HG02759 (cell line): Measurements from ENCODE around the gene TYW1.
"Not testable (repeated sequence)": the region's sequence is repeated elsewhere in the genome, so short reads cannot be mapped to it uniquely, and the experiment has no call there.

ENCODE experiments used
- ATAC-seq: cut with Tn5 transposase; IDR thresholded peaks from one replicate; pipeline ENCODE4 v1.9.1; 2021; ENCODE audit warnings: mild to moderate bottlenecking, moderate library complexity; ENCODE audit not compliant: unreplicated experiment

Gene TYW1

DNA sequence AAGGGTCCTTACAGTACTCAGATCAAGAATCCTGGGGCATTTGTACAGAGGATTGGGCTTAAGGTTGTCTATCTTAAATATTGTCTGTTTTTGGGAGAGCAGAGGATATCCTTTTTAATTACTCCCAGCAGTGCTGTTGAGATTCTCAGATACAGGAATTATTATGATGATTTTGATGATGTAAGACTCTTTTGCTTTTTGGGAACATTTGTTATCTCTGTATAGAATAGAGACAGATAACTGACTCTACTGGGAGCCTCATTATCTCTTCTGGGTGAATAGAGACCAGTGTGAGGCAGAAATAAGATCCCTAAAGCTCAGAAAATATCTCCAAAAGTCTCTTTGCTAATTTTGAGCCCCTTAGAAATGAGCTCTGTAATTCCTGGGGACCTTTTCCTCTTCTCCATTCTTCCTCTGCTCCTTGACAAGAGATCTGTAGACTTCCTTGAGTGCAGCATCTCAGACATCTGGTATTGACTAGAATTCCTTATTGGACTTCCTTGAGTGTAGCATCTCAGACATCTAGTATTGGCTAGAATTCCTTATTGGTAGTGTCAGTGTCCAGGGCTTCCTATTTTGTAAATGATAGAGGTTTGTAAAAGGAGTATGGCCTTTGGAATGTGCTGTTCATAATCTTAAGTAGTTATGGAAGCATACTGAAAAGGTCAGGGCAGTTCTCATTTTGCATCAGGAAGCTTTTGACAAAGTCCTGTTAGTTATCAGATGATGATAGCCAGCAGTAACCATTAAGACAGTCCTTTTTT, 118.0 kb downstream of the TYW1 start:
- not testable (repeated sequence) for ATAC-seq

DNA sequence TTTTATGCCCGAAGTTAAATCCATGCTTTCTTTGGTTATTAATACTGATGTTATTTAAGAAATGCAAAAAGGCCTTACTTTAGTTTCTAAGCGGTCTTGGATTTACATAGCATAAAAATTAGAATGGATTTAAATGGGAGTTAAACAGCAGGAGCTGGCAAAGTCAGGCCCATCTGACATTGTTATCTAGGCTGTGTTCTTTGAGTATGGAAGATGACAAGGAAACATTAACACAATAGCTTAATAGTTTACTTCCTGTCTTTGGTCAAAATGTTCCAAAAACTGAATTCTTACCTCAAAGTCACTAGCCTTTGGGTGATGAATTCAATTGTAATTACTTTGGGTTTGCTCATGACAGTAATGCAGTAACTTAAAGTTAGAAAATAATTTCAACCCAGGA, 123.9 kb downstream of the TYW1 start:
- ATAC-seq = not testable (repeated sequence)

DNA sequence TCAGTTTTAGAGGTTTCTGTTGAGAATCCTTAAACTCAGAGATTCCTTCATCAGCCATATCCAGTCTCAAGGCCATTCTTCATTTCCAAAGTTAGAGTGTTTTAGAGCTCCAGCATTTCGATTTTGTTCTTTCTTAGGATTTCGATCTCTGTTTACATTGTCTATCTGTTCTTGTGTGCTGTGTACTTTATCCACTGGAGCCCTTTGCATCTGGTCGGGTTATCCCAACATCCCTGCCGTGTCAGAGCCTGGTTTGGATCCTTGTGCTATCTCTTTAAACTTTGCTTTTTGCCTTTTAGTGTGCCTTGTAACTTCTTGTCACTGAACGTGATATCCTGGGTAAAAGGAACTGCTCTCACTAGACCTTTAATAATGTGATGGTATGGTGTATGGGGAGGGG, 131.6 kb downstream of the TYW1 start:
- not testable (repeated sequence) for ATAC-seq

DNA sequence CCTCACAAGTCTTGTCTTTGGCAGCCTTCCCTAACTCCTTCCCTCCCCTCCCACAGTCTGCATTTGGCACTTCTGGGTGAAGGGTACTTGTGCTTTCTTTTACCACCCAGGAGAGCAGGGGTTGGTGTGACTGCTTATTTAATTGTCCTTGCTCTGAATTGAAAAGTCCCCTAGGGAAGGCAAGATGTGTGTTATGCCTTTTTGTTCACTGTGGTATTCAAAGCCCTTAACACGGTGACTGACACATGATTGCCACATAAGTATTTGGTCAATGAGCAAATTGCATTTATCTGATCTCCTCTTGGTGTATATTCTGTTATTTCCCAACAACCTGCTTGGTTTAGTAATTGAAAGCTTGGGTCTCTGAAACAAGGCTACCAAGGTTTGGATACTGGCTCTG, 134.1 kb downstream of the TYW1 start:
- ATAC-seq = not testable (repeated sequence)

DNA sequence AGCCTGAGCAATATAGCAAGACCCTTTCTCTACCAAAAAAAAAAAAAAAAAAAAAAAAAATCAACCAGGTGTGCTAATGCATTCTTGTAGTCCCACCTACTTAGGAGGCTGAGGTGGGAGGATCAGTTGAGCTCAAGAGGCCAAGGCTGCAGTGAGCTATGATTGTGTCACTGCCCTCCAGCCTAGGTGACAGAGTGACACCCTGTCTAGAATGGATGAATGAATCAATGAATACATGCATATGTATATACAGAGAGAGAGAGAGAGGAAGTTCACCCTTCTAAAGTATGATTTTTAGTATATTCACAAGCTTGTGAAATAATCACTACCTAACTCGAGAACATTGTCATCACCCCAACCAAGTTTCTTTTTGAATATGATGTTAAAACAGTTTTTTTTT, 138.3 kb downstream of the TYW1 start:
- ATAC-seq = not testable (repeated sequence)

DNA sequence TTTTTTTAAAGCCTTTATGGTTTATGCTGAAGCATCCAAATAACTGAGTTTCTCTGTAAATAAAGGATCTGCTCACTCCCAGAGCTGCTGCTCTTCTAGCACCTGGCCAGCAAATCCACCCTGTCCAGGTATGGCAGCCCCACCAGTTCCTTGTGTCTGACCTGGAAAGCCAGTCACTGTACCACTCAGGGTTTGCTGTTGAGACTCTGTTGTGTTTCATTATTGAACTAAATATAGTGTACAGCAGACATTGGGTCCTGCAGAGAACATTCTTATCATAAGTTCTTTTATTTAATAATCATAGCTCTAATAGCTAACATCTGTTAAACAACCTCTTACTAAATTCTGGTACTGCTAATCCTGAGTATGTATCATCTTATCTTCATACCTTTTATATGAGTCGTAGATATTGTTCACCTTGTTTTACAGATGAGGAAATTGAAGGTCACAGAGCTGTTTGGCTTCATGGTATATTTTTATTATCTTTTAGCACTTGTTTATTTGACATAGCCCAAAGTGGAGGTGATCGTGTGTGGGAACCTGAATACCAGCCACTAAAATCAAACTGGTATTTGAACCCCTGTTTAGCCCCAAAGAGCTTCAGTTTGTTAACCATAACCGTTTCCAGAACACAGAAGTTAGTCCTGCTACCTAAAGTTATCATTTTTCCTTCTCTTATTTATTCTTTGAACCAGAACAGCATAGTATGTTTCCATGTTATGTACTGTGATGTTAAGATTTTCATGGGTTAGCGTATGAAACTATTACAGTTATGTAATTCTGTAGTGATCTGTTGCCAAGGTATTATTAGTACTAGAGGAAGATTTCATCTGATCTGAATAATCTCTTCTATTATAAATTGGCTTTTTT, 139.2 kb downstream of the TYW1 start:
- ATAC-seq = not testable (repeated sequence)

DNA sequence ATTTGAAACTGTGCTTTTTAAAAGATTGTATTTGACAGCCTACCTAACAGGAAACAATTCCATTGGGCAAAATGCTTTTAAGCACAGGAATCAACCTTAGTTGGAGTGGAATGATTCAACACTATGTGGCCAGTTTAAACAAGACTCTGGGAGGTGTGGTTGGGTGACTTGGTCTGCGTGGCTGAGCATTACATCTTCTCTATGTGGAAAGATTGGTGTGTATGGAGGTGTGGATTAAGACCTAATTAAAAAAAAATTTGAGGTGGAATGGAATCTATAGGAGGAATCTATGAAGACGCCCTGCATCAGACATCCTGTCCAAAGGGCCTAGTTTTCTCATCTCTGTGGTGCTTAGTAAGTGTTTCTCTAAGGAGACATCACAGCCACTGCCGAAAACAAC, 140.9 kb downstream of the TYW1 start:
- not testable (repeated sequence) for ATAC-seq

DNA sequence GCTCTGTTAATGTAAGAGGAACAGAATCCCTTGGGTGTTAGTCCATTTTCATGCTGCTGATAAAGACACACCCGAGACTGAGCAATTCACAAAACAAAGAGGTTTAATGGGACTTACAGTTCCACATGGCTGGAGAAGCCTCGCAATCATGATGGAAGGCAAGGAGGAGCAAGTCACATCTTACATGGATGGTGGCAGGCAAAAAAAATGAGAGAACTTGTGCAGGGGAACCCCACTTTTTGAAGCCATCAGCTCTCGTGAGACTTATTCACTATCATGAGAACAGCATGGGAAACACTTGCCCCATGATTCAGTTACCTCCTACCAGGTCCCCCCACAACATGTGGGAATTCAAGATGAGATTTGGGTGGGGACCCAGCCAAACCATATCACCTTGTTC, 143.2 kb downstream of the TYW1 start:
- ATAC-seq = not testable (repeated sequence)

DNA sequence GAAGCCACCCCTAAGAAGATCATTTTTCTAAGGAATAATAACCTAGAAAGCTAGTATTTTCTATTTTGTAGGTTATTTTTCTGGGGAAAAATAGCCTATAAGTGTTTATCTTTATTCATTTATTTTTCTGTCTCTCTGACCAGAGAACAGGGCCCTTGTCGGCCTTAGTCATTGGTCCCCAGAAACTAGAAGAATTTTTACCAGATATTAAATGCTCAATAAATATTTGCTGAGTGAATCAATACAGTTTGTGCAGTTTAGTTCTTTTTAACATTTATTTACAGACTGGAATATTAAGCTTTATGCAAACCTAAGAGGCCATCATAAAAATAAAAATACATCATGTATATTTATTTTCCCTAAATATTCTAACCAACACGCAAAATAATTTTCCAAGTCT, 144.4 kb downstream of the TYW1 start:
- not testable (repeated sequence) for ATAC-seq

DNA sequence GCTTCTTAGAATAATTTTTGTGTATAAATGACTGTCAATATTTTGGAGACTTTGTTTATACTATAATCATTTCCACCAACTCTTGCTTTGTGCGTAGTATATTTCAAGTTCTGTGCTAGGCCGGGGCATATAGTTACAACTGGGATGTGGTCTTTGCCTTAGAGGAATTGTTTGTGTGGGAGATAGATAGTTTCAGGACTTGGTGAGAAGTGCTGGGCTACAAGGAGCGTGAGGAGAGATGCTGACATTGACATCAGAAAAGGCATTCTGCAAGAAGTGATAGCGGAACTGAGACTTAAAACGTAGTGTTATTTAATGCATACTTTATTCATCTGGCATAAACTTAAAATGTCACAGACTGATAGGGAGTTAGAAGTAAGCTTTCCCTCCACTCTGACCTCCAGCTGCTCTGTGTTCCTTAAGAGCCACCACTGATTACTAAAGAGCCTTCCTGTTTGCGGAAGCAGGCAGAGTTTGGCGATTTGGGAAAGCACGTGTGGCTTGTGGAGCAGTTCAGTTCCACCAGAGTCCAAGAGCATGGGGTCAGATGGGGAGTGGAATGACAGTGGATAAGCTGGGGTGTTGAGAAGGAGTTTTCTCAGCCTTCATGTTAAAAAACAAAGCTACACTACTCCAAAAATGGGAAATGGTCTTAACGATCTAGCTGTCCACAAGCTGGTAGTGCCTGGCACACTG, 146.6 kb downstream of the TYW1 start:
- not testable (repeated sequence) for ATAC-seq

DNA sequence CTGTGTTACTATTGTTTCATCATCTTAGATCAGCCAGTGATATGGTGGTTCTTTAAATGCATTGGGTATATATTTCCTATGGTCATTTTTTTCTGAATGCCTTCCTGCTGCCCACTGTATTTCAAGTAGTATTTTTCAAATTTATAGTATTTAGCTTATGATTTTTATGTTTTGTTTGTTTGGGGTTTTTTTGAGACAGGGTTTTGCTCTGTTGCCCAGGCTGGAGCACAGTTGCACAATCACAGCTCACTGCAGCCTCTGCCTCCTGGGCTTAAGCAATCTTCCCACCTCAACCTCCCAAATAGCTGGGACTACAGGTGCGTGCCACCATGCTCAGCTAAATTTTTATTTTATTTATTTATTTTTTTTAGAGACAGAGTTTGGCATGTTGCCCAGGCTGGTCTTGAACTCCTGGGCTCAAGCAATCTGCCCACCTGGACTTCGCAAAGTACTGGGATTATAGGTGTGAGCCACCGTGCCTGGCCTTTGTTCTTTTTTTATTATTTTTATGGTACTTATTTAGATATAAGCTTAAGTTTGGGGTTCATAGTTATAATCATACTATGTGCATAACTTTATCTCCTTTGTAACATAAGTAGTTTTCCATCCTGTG, 149.1 kb downstream of the TYW1 start:
- ATAC-seq = not testable (repeated sequence)

DNA sequence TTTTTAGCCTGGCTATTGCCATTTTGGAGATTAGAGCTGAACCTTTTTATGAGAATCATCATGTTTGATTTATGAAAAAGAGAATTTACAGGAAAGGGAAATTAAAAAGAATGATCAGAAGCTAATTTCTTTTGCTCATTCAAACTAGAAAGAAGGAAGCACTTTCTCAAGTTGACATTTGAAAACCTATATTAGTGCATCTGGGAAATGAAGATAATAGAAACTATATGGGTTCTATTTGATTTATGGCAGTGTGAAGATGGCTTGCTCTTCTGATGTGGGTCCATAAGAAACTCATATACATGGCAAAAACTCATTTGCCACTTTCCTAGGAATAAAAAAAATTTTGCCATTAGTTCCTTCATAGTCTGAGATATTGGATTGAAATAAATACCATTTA, 152.5 kb downstream of the TYW1 start:
- not testable (repeated sequence) for ATAC-seq

DNA sequence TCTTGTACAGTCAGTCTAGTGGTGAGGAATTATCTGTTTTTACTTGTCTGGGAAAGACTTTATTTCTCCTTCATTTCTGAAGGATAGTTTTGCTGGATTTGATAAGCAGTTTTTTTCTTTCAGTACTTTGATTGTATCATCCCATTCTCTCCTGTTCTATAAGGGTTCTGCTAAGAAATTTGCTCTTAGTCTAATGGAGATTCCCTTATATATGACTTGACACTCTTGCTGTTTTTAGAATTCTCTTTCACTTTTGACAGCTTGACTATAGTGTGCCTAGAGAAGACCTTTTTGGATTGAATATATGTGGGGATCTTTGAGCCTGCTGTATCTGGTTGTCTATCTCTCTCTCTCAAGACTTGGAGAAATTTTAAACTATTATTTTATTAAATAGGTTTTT, 157.7 kb downstream of the TYW1 start:
- ATAC-seq = not testable (repeated sequence)

DNA sequence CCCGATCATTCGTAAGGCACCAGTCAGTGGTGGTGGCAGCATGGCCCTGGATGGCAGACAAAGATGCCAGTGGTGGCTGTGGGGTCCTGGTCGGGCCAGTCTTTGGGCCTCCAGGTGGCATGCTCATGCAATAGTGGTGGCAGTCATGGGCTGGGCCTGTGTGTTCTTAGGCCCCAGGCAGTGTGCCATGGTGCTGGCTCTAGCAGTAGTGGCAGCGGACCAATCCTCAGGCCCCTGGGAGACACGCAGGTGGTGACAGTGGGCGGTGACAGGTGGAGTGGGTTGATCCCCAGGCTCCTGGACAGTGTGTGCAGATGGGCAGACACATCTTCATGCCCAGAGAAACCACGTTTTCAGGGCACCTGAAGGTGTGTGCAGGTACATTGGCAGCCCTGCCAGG, 159.4 kb downstream of the TYW1 start:
- ATAC-seq = not testable (repeated sequence)

DNA sequence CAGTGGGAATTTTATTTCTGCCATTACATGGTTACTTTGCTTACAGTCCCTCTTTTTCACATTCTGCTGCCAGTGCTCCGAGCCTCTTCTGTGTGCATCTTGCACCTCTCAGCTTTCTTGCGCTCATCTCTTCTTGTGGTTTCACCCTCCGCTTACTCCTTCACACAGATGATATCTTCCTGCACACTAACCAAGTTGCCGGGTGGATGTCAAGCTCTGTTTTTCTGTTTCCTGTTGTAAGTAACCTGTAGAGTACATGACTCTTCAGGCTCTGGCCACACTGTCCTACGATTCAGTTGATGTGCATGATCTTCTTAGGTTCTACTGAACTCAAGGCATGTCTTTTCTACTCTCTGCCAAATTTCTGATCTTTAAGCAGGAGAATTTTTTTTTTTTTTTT, 166.7 kb downstream of the TYW1 start:
- ATAC-seq = peak; percentile 94

DNA sequence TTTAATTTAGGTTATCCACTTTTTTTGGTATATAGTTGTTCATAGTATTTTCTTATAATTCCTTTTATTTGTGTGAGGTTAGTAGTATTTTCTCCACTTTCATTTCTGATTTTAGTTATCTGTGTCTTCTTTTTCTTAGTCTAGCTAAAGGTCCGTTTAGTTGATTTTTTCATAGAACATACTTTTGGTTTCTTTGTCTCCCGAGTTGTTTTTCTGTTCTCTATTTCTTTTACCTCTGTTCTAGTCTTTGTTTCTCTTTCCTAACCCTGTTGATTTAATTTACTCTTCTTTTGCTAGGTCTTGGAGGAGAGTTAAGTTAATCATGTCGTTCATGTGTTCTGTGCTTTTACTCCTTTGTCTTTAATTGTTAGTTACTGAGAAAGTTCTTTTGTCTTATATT, 174.5 kb downstream of the TYW1 start:
- not testable (repeated sequence) for ATAC-seq

DNA sequence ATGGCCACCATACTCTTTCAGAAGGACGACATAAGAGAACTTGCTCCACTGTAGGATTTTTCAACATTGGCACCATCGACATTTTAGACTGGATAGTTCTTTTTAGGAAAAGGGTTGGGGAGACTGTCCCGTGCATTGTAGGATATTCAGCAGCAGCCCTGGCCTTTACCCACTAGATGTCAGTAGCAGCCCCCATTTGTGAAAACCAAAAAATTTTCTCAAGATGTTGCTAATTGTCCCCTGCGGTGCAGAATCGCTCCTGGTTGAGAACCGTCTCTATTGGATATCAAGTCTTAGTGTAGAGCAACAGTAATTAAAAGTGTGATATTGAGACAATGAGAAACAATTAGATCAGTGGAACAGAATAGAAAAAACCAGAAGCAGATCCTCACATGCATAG, 180.1 kb downstream of the TYW1 start:
- ATAC-seq = peak; percentile 44

DNA sequence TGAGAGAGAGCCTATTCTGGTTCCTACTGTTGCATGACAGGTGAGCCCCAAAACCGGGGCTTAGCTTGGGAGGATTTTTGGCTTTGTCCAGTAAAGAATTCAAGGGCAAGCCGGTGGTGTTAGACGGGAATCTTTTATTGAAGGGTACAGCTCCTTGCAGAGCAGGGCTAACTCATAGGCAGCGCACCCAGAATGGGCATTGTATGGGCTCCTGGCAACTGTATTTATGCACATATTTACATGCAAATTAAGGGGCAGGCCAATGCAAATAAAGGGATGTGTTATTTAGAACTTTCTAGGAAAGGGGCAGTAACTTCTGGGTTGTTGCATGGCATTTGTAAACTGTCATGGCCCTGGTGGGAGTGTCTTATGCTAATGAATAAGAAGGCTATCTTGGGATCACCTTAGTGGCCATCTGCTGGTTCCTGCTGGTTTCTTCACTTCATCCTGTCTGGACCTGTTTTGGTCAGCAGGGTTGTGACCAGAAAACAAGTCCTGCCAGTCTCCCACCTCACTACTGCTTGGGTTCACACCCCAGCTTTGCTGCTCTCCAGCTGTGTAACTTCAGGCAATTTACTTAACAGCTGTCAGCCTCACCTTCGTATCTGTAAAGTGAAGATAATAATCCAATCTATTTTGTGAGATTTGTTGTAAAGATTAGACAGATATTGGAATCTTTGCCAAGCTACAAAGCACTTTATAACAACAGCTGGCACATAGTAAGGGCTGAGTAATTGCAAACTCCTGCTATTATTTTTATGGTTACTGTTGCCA, 182.5 kb downstream of the TYW1 start:
- ATAC-seq = not testable (repeated sequence)

DNA sequence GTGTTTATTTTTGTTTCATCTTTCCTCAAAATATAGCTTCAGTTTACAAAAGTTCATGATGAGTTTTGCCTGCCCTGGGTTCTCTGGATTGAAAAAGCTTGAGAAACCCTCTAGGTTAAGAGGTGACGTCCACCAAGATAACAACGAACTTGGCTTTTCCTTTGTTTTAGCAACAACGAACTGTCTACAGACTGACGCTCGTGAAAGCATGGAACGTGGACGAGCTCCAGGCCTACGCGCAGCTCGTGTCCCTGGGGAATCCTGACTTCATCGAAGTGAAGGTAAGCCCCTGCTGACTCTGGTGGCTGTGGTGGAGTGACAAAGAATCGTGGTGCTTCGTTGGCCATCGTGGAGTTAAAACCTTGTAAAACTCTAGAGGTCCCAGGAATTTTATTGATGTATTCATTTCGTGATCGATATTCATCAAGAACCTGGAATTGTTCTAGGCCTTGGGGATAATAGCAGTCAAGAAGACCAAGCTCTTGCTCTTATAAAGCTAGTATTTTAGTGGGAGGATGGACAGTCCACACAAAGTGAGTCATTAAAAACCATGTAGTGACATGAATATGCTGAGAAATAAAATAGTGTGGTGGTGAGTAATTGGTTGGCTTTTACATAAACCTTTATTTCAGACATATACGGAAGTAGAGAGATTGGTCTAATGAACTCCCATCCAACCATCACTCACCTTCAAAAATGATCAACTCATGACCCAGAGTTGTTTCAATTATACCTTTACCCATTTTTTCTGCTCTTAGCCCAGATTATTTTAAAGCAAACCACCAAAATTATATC, 186.5 kb downstream of the TYW1 start:
- ATAC-seq = not testable (repeated sequence)
